ENCODE results near the gene EML1. TPM values are rescaled to one million over a fixed set of nuclear protein-coding genes. Genes with fewer than 3 reads are reported as not detected.

Gene EML1
- total RNA-seq, 1 experiment from 2014 or later = 16.1 TPM

DNA sequence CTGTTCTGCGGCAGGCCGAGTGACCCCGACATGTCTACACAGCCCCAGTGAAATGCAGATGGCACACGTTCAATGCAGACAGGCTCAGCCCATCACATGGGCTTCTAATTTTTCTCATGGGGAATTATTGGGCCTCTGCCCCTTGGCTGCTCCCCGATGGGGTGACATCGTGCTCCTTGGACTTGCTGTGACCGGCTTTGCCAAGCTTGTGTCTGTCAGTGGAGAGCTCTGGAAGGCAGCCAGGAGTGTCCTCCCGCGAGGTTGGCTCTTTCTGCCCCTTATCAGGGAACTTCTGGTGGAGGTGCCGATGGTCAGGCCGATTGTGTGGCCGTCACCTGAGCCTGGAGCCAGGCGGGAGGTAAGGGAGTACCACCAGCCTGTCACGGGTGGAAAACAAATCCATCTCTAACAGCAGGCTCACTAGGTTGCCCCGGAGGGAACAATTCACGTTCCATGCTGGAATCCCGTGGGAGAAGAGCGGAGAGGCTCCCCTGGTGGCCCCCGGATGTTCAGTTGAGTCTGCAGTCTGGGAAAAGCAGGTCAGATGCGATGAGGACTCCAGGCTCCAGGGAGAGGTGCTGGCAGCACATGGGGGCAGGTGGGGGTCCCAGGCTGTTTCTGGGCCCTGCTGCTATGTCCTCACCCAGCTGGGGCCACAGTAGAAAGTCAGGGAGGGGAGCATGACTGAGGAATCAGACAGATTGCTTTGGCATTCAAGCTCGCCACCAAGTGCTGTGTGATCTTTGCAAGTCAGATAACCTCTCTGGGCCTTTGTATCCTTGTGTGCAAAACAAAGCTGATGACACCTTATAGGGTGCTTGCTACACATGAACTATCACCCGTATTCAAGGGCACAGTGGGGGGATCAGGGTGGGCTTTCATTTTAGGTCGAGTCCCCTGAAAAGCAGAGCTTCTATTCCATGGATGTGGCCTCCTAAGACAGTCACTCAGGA is 43.2 kb upstream of the EML1 start (continued):
- TF ChIP-seq FOXP1 (CRISPR knock-in tag; IDR thresholded peaks at IDR 0.05; ENCODE audit: borderline replicate concordance) (no peak), ZNF396 (CRISPR knock-in tag; IDR thresholded peaks at IDR 0.05; ENCODE audit: borderline replicate concordance) (no peak), RORB (CRISPR knock-in tag; IDR thresholded peaks at IDR 0.05) (no peak)
- TF ChIP-seq, protein P1, sequence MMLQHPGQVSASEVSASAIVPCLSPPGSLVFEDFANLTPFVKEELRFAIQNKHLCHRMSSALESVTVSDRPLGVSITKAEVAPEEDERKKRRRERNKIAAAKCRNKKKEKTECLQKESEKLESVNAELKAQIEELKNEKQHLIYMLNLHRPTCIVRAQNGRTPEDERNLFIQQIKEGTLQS (CRISPR knock-in tag; conservative IDR thresholded peaks at IDR 0.05) = no peak

DNA sequence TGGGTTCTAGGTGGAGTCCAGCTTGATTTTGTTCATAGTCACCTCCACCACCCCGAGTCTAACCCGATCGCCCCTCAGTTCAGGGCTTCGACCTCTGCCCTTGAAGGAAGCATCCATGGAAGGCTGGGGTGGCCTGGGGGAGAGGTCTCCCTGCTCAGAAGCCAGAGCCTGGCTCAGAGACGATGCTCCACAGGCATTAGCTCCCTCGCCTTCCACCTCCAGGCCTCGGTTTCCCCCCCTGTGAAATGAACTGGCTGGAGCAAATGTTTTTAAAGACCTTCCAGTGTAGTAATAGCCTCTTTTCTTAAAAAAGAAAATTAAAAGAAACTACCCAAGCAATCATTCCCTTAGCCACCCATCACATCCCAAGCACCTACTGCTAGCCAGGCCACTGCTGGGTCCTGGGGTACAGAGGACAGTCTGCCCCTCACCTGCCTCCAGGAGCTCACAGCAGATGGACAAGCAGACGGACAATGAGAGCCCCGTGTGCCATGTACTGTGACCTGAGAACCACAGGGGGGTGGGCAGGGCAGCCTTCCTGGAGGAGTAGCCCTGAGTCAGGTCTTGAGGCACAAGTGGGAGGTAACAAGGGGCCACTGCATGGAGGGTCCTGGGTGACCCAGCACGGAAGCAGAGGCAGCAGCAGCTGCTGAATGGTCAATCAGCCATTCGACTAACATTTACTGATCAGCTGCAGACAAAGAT is 42.3 kb upstream of the EML1 start:
- ATAC-seq (no peak), DNase-seq (ENCODE audit: low spot score) (no peak)
- CTCF ChIA-PET = interaction anchor here (0.5 to 2.3 kb wide), 2 partner anchors 20 to 220 kb away, joined by 3 to 12 read pairs; no protein-coding TSS in a partner anchor
- H3K27ac Mint-ChIP-seq = no peak overlapping the region
- POLR2A ChIA-PET = no interaction called here
- TF ChIP-seq, protein P2, sequence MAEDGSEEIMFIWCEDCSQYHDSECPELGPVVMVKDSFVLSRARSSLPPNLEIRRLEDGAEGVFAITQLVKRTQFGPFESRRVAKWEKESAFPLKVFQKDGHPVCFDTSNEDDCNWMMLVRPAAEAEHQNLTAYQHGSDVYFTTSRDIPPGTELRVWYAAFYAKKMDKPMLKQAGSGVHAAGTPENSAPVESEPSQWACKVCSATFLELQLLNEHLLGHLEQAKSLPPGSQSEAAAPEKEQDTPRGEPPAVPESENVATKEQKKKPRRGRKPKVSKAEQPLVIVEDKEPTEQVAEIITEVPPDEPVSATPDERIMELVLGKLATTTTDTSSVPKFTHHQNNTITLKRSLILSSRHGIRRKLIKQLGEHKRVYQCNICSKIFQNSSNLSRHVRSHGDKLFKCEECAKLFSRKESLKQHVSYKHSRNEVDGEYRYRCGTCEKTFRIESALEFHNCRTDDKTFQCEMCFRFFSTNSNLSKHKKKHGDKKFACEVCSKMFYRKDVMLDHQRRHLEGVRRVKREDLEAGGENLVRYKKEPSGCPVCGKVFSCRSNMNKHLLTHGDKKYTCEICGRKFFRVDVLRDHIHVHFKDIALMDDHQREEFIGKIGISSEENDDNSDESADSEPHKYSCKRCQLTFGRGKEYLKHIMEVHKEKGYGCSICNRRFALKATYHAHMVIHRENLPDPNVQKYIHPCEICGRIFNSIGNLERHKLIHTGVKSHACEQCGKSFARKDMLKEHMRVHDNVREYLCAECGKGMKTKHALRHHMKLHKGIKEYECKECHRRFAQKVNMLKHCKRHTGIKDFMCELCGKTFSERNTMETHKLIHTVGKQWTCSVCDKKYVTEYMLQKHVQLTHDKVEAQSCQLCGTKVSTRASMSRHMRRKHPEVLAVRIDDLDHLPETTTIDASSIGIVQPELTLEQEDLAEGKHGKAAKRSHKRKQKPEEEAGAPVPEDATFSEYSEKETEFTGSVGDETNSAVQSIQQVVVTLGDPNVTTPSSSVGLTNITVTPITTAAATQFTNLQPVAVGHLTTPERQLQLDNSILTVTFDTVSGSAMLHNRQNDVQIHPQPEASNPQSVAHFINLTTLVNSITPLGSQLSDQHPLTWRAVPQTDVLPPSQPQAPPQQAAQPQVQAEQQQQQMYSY (CRISPR knock-in tag; IDR thresholded peaks at IDR 0.05) = no peak
- TF ChIP-seq FOXJ3 (CRISPR knock-in tag; IDR thresholded peaks at IDR 0.05; ENCODE audit: borderline replicate concordance) (no peak), SMAD4 (CRISPR knock-in tag; IDR thresholded peaks at IDR 0.05) (no peak), ZNF416 (CRISPR knock-in tag; IDR thresholded peaks at IDR 0.05) (no peak), GTF2I (CRISPR knock-in tag; conservative IDR thresholded peaks at IDR 0.05) (no peak), NR1H2 (CRISPR knock-in tag; IDR thresholded peaks at IDR 0.05) (no peak)
- TF ChIP-seq, protein P3, sequence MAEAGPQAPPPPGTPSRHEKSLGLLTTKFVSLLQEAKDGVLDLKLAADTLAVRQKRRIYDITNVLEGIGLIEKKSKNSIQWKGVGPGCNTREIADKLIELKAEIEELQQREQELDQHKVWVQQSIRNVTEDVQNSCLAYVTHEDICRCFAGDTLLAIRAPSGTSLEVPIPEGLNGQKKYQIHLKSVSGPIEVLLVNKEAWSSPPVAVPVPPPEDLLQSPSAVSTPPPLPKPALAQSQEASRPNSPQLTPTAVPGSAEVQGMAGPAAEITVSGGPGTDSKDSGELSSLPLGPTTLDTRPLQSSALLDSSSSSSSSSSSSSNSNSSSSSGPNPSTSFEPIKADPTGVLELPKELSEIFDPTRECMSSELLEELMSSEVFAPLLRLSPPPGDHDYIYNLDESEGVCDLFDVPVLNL (CRISPR knock-in tag; IDR thresholded peaks at IDR 0.05; ENCODE audit: borderline replicate concordance, low read depth) = no peak
- TF ChIP-seq, protein P4, sequence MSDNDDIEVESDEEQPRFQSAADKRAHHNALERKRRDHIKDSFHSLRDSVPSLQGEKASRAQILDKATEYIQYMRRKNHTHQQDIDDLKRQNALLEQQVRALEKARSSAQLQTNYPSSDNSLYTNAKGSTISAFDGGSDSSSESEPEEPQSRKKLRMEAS (CRISPR knock-in tag; IDR thresholded peaks at IDR 0.05) = no peak
- TF ChIP-seq, protein P5, sequence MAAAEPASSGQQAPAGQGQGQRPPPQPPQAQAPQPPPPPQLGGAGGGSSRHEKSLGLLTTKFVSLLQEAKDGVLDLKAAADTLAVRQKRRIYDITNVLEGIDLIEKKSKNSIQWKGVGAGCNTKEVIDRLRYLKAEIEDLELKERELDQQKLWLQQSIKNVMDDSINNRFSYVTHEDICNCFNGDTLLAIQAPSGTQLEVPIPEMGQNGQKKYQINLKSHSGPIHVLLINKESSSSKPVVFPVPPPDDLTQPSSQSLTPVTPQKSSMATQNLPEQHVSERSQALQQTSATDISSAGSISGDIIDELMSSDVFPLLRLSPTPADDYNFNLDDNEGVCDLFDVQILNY (CRISPR knock-in tag; IDR thresholded peaks at IDR 0.05) = no peak
- H3K4me3 Mint-ChIP-seq = no peak overlapping the region
- no peaks in the 10 kb centered on the region for H3K9me3 Mint-ChIP-seq
- no peaks in the 10 kb centered on the region for H3K36me3 Mint-ChIP-seq
- H3K4me1 Mint-ChIP-seq = peaks cover 11% of the 10 kb centered on the region
- H3K27me3 Mint-ChIP-seq (ENCODE audit: low read depth) = peaks cover 2% of the 10 kb centered on the region; the same call in 1 of the 2 replicates

All from WTC11 (cell line).